Uterine smooth muscle cell (primary cell): ENCODE measurements around the gene BOK. TPM values are rescaled to one million over a fixed set of nuclear protein-coding genes. Genes with fewer than 3 reads are reported as not detected.

Experiments
- total RNA-seq: library from RNA; depleted of rRNA; stranded (reverse); fragments of >200 nt; gene quantifications from 2 replicates; pipeline ENCODE4 v1.2.3, GENCODE V29; 2014

BOK gene, protein sequence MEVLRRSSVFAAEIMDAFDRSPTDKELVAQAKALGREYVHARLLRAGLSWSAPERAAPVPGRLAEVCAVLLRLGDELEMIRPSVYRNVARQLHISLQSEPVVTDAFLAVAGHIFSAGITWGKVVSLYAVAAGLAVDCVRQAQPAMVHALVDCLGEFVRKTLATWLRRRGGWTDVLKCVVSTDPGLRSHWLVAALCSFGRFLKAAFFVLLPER
- 10.6 and 13.6 TPM in 2 replicates for total RNA-seq

DNA sequence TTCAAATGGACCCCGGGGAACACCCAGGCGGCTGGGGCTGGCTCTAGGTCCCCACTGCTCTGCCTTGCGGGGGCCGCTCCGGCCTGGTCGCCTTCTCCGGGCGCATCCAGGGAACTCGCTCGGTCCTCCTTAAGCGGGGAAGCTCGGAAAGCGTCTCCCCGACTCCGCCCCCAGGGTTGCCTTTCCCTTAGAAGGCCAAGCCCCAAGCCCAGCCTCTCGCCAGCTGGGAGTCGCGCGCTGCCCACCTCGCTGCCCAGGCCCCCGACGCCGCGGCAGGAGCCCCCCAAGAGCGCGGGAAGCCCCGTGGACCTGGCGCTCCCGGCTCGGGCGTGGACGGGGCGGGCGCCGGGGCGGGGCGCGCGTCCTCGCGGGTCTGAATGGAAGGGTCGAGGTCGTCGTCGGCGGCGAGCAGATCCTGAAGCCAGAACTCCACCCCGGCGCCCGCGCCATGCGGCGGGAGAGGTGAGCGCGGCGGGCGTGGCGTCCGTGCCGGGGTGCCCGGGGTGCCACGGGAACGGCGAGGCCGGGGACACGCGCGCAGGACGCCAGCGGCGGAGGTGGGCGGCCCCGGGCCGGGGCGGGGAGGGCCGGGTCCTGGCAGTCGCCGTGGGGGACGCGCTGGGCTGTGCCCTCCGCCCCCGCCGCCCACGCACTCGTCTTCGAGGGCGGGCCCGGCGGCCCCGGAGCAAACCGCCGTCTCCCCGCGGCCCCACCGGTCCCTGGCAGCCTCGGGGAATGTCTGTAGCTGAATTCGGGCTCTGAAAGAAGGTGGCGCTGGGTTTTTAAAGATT, at the start of gene BOK:
TSS of gene BOK (plus strand) at position 214 of the 791 bp plus-strand sequence. CDS start 739 bp downstream, outside the sequence.

Other genes with a start within 250 kb of the BOK start
- 892 and 1,286 TPM in 2 replicates for gene HDLBP, start 243.1 kb upstream of the BOK start, total RNA-seq
- gene SEPTIN2, start 242.8 kb upstream of the BOK start, total RNA-seq, result 328 and 388 TPM in 2 replicates
- gene FARP2, start 202.5 kb upstream of the BOK start, total RNA-seq, result 26.5 TPM in 2 replicates
- 170 and 196 TPM in 2 replicates for gene STK25, start 50.2 kb upstream of the BOK start, total RNA-seq
- gene THAP4, start 78.4 kb downstream of the BOK start, total RNA-seq, result 44.4 and 47.7 TPM in 2 replicates
- gene ATG4B, start 78.9 kb downstream of the BOK start, total RNA-seq, result 54.0 and 78.8 TPM in 2 replicates
- 32.7 and 83.3 TPM in 2 replicates for gene DTYMK, start 128.1 kb downstream of the BOK start, total RNA-seq
- 23.4 and 26.9 TPM in 2 replicates for gene ING5, start 143.3 kb downstream of the BOK start, total RNA-seq
- 22.7 and 28.5 TPM in 2 replicates for gene D2HGDH, start 175.9 kb downstream of the BOK start, total RNA-seq
- gene GAL3ST2, start 218.1 kb downstream of the BOK start, total RNA-seq, result 0.25 and 0.44 TPM in 2 replicates